ENCODE results near the gene KIN.
A peak's percentile ranks its signal among the peaks of the same experiment; 100 is the strongest.
"Not testable (repeated sequence)": the region's sequence is repeated elsewhere in the genome, so short reads cannot be mapped to it uniquely, and the experiment has no call there.

The KIN gene, protein sequence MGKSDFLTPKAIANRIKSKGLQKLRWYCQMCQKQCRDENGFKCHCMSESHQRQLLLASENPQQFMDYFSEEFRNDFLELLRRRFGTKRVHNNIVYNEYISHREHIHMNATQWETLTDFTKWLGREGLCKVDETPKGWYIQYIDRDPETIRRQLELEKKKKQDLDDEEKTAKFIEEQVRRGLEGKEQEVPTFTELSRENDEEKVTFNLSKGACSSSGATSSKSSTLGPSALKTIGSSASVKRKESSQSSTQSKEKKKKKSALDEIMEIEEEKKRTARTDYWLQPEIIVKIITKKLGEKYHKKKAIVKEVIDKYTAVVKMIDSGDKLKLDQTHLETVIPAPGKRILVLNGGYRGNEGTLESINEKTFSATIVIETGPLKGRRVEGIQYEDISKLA

DNA sequence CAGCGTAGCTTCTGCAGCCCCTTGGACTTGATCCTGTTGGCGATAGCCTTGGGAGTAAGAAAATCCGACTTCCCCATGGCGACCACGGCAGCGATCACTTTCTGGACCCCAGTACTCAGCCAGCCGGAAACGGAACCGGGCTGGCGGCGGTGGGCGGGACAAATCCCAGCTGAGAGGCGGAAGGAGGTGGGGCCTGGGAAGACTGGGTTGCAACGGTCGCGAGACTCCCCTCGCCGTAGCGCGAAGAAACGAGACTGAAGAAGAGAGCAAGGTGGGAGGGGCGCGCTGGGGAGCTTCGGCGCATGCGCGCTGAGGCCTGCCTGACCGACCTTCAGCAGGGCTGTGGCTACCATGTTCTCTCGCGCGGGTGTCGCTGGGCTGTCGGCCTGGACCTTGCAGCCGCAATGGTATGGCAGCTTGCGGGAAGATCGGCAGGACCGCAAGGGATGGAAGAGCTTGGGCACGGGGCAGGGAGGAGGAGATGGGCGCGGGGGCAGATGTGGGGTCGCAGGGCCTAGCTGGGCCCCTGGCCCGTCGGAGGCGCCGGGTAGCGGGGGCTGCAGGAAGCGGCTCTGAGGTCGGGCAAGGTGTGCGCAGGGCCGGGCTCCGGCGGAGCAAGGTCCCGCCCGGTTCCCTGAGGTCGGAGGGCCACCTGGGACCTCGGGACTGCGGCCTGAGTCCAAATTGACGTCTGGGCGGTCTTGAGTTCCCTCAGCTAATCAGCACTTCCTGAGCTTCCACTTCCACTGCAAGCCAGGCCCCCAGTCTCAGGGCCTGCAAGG lies at the start of gene KIN, which contains the start of gene ATP5F1C:
KIN (minus strand) TSS at position 137 of the 782 bp plus-strand sequence; CDS start at position 77, 60 bp downstream.
ATP5F1C (plus strand) TSS at position 321 of the 782 bp plus-strand sequence; CDS start at position 352, 31 bp downstream.
- DNase-seq (ENCODE audit: low read depth in 2 of 2) = peak; percentile 94 to 95

DNA sequence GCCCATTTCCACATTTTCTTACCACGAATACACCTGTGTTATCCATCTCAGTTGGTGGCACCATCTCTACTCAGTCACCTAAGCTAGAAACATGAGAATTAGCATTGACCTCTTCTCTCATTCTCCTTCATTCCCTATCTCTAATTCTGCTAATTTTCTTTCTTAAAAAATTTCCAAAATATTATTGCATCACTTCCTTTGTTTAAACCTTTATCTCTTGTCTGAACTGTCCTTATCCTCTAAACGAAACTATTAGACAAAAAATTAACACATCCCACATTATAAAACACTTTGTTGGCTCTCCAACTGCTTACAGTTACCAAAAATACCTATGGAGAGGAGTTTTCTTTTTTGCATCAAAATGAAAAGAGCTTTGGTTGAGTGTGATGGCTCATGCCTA lies 48.8 kb upstream of the KIN start:
- no peak for DNase-seq (ENCODE audit: low read depth in 2 of 2)

DNA sequence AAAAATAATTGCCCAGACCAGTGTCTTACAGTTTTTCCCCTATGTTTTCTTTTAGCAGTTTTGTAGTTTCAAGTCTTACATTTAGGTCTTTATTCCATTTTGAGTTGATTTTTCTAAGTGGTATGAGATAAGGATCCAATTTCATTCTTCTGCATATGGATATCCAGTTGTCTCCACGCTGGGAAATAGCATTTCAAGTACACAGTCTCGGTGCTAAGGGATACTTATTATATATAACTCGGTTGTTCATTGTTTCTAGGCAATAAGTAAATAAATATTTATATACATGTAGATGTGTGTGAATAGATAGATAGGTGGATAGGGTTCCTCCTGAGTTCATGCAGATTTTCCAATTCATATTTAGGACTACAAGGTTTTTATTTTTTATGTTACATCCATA lies 46.5 kb upstream of the KIN start:
- no peak for DNase-seq (ENCODE audit: low read depth in 2 of 2)

DNA sequence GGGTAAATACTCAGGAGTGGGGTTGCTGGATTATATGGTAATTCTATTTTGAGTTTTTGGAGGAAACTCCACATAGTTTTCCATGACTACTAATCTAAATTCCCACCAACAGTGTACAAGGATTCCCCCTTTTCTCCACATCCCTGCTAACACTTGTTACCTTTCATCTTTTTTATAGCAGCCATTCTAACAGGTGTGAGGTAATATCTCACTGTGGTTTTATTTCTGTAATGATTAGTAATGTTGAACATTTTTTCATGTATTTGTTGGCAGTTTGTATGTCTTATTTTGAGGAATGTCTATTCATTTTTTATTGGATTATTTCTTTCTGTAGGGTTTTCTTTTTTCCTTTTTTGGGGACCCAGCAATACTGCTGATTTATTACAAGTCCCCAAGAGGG lies 45.4 kb upstream of the KIN start:
- no peak for DNase-seq (ENCODE audit: low read depth in 2 of 2)

DNA sequence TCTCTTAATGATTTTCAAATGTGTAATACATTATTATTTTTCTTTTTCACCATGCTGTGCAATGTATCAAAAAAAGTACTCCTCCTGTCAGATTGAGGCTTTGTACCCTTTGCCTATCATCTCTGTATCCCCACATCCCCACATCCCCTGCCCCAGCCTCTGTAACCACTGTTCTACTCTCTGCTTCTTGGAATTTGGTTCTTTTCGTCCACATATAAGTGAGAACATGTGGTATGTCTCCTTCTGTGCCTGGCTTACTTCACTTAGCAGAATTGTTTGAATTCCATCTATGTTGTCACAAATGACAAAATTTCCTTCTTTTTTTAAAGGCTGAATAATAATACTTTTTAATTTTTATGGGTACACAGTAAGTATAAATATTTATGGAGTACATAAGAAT lies 44.3 kb upstream of the KIN start:
- no peak for DNase-seq (ENCODE audit: low read depth in 2 of 2)

DNA sequence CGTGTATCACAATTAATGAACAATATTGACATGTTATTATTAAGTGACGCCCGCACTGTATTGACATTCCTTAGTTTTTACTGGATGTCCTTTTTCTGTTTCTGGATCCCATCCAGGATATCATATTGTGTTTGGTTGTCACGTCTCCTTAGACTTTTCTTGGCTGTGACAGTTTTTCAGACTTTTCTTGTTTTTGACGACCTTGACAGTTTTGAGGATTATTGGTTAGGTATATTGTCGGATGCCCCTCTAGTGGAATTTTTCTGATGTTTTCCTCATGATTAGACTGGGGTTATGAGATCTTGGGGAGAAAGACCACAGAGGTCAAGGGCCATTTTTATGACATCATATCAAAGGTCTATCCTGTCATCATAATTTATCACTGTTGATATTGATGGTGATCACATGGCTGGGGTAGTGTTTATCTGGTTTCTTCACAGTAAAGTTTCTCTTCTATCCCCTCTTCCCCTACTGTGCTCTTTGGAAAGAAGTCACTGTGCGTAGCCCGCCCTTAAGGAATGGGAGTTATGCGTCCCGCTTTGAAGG lies 41.6 kb upstream of the KIN start:
- DNase-seq (ENCODE audit: low read depth in 2 of 2) = no peak

DNA sequence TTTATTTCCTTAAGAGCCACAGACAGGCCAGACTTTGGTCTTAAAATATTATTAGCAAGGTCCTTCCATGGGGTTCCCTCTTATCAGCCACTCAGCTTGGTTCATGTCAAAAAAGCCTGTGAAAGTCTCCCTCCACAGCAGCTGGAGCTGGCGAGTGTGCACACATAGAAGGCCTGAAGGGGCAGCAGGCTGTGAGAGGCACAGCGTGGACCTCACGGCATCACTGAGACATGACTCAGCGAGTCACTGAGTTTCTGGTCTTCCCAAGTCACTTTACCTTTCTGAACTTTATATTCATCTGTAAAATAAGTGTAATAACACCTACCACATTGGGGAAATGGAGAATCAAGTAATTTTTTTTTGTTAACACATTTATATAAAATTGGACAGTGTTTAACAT lies 39.2 kb upstream of the KIN start:
- no peak for DNase-seq (ENCODE audit: low read depth in 2 of 2)

DNA sequence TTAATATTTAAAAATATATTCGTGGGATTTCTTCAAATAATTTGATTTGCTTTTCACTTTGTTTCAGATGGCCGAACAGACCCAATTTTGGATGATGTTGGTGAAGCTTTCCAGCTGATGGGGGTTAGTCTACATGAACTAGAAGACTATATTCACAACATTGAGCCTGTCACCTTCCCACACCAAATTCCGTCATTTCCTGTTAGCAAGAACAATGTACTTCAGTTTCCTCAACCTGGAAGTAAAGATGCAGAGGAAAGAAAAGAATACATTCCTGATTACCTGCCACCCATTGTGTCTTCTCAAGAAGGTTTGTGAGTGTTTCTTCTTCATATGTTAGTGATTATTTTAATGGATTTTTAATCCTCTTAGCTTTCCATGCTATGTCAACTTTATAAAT lies 36.5 kb upstream of the KIN start:
- no peak for DNase-seq (ENCODE audit: low read depth in 2 of 2)

DNA sequence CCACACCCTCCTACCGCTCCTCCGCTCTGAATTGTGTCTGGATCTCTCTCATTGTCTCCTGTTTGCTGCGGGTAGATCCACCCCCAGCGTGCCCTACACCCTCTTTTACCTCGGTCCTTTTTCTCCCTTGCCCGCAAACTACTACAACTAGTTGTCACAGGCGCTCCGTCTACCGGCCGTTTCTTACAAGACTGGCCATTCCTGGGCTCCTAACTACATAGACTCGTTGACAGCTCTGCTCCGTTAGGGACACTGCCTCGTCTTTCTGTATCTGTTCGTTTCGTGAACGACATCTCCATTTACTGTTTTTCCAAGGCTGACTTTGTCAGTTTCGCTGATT lies 31.3 kb upstream of the KIN start:
- no peak for DNase-seq (ENCODE audit: low read depth in 2 of 2)

DNA sequence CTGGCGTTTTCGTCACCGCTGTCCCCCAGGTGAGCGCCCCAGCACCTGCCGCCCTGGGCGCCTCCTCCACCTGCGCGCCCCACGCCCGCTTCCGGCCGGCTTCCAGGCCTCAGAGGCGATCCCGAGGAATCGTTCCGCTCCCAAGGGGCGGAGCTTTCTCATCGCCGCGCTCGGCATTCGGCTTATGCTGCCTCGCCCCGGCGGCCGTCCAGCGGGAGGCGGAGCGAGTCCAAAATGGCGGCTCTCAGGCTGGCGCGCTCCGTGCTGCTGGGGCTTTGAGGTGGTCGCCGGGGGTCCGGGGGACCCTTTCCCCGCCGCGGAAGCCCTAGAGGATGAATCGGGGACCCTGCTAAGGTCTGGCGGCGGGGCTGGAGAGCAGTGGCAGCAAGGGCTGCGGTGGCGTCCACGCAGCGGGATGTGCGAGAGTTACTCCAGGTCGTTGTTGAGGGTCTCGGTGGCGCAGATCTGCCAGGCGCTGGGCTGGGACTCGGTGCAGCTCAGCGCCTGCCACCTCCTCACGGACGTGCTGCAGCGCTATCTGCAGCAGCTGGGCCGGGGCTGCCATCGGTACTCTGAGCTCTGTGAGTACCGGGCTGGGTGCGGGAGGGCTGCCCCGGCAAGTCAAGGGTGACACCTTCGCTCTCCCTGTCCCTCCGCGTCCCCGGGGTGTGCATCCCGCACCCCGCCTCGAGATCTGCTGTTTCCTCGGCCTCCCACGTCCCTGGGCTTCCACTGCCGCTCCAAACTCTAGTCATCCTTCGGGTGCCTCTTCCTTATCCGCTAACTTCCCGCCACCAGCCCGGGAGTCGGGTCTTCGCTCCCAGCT lies 30.7 kb upstream of the KIN start, which contains the start of gene TAF3:
TAF3 (plus strand) TSS at position 211 of the 826 bp plus-strand sequence; CDS start at position 416, 205 bp downstream.
- peak; percentile 87 to 91 for DNase-seq (ENCODE audit: low read depth in 2 of 2)

DNA sequence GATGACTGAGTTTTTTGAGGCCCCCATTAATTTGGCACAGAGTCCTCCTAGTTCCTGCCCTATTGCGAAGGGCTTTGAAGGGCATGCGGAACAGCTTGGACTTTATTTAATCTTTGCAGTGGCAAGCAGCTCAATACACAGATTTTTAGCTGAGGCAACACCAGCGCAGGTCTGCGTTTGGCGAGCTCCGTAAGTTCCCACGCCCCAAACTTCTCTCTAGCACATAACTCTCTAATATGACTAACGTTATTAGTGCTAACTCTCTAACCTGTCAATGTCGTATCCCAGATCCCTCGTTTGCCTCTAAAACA lies 30.1 kb upstream of the KIN start:
- no peak for DNase-seq (ENCODE audit: low read depth in 2 of 2)

DNA sequence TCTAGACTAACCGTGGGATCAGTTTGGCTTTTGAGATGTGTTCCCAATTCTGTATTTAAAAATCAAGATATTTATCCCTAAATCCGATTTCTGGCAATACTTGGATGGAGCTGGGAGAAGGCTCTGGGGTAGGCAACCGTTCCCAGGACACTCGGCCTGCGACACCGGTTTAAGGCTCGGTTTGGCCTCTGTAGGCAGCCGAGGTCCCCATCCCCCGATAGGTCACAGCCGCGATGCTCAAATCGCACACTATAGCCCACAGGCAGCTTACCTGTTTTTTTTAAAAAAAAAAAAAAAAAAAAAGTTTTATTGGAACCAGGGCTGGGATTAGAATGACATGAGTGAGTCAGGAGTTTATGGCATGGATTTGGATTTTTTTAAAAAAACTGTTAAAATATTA lies 29.8 kb upstream of the KIN start:
- no peak for DNase-seq (ENCODE audit: low read depth in 2 of 2)

DNA sequence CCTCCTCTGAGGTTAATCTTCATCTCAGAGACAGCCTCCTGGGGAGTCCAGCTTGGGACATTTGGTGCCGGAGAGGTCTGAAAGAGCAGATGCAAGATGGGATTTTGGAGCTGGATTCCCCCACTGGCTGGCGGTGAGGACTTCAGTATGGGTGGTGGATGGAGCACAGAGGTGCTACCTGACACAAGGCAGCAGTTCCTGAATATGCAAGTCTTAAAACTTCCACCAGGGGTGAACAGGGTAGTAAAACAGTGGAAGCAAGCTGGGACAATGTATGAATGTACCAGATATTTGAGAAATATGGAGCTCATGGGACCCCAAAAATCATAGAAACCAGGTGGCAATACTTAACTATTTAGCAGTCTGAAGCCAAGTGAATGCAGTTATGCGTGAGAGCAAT lies 25.7 kb upstream of the KIN start:
- no peak for DNase-seq (ENCODE audit: low read depth in 2 of 2)

DNA sequence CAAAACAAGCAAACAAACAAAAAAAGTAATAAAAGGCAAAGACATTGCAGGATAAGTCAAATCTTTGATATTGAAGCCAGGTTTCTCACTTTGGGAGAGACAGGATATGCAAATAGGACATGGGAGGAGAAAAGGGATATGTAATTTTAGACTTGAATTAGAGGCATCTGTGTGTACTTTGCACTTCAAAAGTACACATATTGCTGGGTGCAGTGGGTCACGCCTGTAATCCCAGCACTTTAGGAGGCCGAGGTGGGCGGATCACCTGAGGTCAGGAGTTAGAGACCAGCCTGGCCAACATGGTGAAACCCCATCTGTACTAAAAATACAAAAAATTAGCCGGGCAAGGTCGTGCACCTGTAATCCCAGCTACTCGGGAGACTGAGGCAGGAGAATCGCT lies 23.9 kb upstream of the KIN start:
- not testable (repeated sequence) for DNase-seq (ENCODE audit: low read depth in 2 of 2)

DNA sequence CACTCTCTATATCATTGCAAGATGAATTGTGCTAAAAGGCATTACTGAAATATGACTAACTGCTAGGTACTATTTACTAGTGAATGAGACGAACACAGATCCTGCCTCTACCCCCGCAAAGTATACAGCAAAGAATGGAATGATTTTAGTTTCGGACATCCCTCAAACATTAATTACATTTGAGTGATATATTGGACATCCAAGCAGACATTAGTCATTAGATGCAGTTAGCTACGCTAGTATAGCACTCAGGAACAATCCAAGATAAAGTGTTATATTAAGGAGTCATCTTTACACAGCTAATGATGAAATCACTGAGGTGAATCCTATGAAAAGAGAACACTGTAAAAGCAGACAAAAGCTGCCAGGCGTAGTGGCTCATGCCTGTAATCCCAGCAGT lies 23.2 kb upstream of the KIN start:
- DNase-seq (ENCODE audit: low read depth in 2 of 2) = no peak

DNA sequence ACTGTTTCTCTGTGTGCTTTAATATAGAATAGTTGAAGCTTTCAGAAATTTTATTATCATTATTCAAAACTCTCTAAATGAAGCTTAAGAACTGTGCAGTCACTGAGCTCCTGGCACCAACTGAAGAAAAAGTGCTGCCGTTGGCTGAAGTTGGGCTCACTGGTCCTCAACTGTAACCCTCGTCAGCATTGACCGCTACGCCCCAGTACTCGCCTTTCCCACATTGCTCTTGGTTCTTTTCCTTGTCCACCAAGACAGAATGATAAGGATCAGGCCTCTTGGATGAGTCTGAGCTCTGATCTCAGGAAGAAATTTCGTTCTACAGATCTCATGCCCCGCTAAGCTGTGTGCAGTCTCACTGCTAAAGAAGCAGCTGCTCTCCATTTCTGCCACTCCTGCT lies 22.6 kb upstream of the KIN start:
- DNase-seq (ENCODE audit: low read depth in 2 of 2) = no peak

DNA sequence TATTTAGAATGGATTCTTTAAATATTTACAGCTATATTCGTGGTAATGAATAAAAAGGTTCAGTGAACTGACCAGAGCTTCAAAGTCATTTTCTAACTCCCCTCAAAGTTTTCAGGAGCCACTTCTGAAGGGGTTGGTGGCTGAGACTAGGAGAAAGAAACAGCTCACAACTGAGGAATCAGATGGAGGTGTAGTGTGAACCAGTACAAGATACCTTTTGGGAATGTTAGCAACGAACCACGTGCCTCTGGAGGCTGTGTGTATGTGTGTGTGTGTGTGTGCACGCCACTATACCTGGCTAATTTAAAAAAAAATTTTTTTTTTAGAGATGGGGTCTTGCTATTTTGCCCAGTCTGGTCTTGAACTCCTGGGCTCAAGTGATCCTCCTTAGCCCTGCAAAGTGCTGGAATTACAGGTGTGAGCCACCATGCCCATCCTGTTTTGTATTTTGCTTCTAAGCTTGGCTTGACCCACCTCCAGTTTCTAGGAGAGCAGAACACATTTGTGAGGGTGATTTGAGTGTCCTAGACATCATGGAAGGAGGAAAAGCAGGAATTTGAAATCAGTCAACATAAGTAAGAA lies 21.0 kb upstream of the KIN start:
- no peak for DNase-seq (ENCODE audit: low read depth in 2 of 2)

DNA sequence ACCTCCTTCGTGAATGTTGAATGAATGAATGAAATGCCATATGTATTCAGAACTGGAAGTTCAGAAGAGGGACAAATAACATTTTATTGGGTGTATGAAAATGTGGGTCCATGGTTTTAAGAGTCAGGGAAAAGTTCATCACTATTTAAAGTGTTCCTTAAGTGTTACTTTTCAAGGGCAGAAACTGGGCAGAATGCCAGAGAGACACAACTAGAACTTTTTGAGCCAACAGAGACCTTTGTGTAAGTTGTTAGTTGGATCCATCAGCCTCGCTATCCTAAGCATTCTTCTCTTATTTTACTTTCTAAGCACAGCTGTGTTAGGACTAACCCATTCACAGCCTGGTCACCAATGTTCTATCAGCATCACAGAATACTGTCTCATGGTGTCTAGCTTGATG lies 16.9 kb upstream of the KIN start:
- no peak for DNase-seq (ENCODE audit: low read depth in 2 of 2)

DNA sequence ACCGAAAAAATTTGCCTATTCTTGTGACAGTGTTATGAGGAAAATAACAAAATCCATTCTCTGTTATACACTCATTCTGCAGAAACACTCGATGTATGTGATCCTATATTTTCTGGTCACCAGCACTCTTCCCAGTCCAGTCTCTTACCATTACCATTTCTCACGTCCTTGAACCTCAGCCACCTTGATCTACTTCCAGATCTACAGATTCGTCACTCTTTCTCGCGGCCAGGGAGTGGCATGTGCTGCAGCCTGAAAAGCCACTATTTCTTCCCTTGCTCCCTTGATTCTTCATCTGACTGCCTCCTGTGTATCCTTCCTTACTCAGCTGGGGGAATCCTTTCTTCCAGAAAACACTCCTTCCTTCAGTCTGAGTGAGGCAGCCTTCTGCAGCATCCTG lies 16.4 kb upstream of the KIN start:
- DNase-seq (ENCODE audit: low read depth in 2 of 2) = no peak

DNA sequence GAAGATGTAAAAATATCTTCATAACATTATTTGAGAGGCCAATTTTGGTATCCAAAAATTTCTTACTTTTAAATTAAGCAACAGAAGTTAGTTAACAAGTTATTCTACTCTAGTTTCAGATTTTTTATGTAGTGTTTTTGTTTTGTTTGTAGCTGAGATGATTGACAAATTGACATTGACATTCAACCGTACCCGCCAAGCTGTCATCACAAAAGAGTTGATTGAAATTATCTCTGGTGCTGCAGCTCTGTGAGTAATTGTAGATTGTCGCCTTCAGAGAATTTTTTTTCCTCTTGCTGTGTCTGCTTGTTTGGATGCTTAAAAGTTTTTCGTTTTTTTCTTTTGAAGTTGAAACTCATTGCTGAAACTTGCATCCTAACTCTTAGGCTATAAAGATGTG lies 14.8 kb upstream of the KIN start:
- no peak for DNase-seq (ENCODE audit: low read depth in 2 of 2)

DNA sequence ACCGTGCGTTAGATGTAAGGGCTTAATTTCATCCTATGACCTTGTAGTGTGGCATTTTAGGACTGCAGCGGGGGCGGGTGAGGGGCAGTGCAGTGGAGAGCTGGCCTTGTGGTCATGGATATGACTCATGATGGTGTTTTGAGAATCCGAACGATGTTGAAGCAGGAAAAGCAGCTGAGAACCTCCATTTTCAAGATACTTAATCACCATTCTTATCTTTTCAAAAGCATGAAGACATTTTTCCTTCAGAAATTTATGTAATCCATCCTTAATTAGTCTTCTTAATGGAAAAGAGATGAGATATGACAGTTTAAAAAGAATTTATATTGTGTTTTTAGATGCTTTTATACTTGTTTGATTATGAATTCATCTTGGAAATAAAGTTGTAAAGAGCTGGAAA lies 9.8 kb upstream of the KIN start:
- no peak for DNase-seq (ENCODE audit: low read depth in 2 of 2)

DNA sequence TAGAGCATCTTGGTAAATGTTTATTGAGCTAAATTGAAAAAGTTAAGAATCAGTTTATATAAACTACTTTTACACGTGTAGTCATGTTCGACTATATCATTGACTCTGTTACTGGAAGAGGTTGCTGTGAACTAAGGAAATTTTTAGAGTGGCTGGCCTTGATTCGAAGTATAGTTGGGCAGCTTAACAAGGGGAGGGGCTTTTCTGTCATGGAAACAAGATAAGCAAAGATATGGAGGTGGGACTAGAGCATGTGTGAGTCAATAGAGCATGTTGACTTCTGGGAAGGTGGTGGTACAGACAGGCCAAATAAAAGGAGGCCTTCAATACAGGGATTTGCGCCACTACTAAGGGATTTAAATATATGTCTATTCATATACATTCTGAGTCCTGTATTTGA lies 7.8 kb upstream of the KIN start:
- DNase-seq (ENCODE audit: low read depth in 2 of 2) = no peak

All from stimulated activated CD4-positive, alpha-beta T cell treated with anti-CD3 and anti-CD28 coated beads, Interleukin-1b, Interleukin-23, amount 100 ng/mL, for 4 hours (primary cell).